K562 (cell line): ENCODE results near the gene EPPIN. TPM values are rescaled to one million over a fixed set of nuclear protein-coding genes. Genes with fewer than 3 reads are reported as not detected.

ENCODE experiments used
- ATAC-seq: fragments of 200-7000 bp; cut with Tn5 transposase; 3 replicates; pipeline ENCODE4 v1.9.1; 2020; ENCODE audit warnings: moderate library complexity
- Bru-seq: library from RNA; stranded (reverse); fragments of 400-500 nt; gene quantifications from one replicate; lab custom pipeline; 2021; lab: Mats Ljungman, UMichigan
- BruChase-seq, 2 experiments: library from RNA; stranded (reverse); fragments of 400-500 nt; gene quantifications; one replicate each; lab custom pipeline; 2021; lab: Mats Ljungman, UMichigan
- BruUV-seq: library from RNA; stranded (reverse); fragments of 400-500 nt; replicated peaks from 2 replicates; lab custom pipeline; 2021; lab: Mats Ljungman, UMichigan
- CTCF ChIA-PET: fragments of 300-600 bp; formaldehyde crosslinking; extraction: SDS; loops from one replicate; lab custom pipeline; 2021; ENCODE audit warnings: low intra/inter-chr PET ratio; lab: Yijun Ruan, JAX
- POLR2A ChIA-PET: fragments of 300-600, 350-650 bp; sonication (Branson Sonifier 250); formaldehyde crosslinking; extraction: SDS; loops from one replicate; lab custom pipeline; 2021; ENCODE audit warnings: antibody characterized with exemption, inconsistent platforms; lab: Yijun Ruan, JAX
- DNase-seq, 4 experiments: peaks; one replicate each; pipeline versions ENCODE4 v3.0.0 to v3.0.0-alpha.2; 2011 to 2018; ENCODE audit warnings: low spot score in 3 of 4, mixed read lengths in 3 of 4; ENCODE audit errors: extremely low read depth in 1 of 4
- FAIRE-seq: peaks from 2 replicates; lab custom pipeline; 2011; peaks lifted over from hg19 to GRCh38; lab: Jason Lieb, UNC
- H2AFZ ChIP-seq: 2 replicates; pipeline ENCODE4 v1.6.0; 2011; ENCODE audit warnings: low read depth, low read length, control low read depth, inconsistent platforms
- H3K27ac ChIP-seq: fragments of 200-600 bp; 3 replicates; pipeline ENCODE4 v1.8.0; 2011; ENCODE audit warnings: low read depth, mild to moderate bottlenecking, control low read depth, inconsistent platforms, low read length, moderate library complexity, mixed read lengths; ENCODE audit errors: extremely low read depth
- H3K27me3 ChIP-seq, 2 experiments: fragments of 300-600 bp in 1 of 2; 2 replicates in 1 of 2; 3 replicates in 1 of 2; pipeline versions ENCODE4 v1.6.0 to v1.8.0; 2011; ENCODE audit warnings: inconsistent platforms in 2 of 2, low read length in 2 of 2, mild to moderate bottlenecking in 1 of 2, mixed read lengths in 1 of 2, moderate library complexity in 1 of 2; ENCODE audit not compliant: control insufficient read depth in 2 of 2, insufficient read depth in 2 of 2
- H3K36me3 ChIP-seq: fragments of 300-600 bp; 3 replicates; pipeline ENCODE4 v1.8.0; 2011; ENCODE audit warnings: mild to moderate bottlenecking, low read length, inconsistent platforms; ENCODE audit not compliant: control insufficient read depth, insufficient read depth
- H3K4me1 ChIP-seq, 2 experiments: fragments of 200-600 bp in 1 of 2; replicated peaks in 1 of 2; 2 replicates in 1 of 2; 3 replicates in 1 of 2; pipeline versions ENCODE4 v1.5.1 to v1.8.0; 2011; ENCODE audit warnings: inconsistent platforms in 2 of 2, low read length in 2 of 2, mild to moderate bottlenecking in 1 of 2, mixed read lengths in 1 of 2, moderate library complexity in 1 of 2; ENCODE audit not compliant: control insufficient read depth in 2 of 2, insufficient read depth in 2 of 2
- H3K4me2 ChIP-seq: 2 replicates; pipeline ENCODE4 v1.6.1; 2011; ENCODE audit warnings: low read length, control low read depth, inconsistent platforms, mixed read lengths; ENCODE audit not compliant: insufficient read depth
- H3K4me3 ChIP-seq: fragments of 200-600 bp; sonication (generic), shearing (Covaris generic); 2 replicates; pipeline ENCODE4 v1.5.1; 2016; ENCODE audit warnings: control low read depth, inconsistent platforms
- H3K79me2 ChIP-seq: fragments of 200-600 bp; 3 replicates; pipeline ENCODE4 v1.8.0; 2011; ENCODE audit warnings: low read length, inconsistent platforms; ENCODE audit not compliant: control insufficient read depth, insufficient read depth
- H3K9ac ChIP-seq, 2 experiments: 2 replicates each; pipeline versions ENCODE4 v1.6.0 to v1.6.1; 2011; ENCODE audit warnings: low read depth in 2 of 2, low read length in 2 of 2, control low read depth in 1 of 2, inconsistent platforms in 1 of 2, mild to moderate bottlenecking in 1 of 2, mixed read lengths in 1 of 2; ENCODE audit not compliant: insufficient read depth in 1 of 2
- H3K9me1 ChIP-seq: one replicate; pipeline ENCODE4 v1.6.0; 2011; ENCODE audit warnings: inconsistent platforms, mild to moderate bottlenecking, low read length, moderate library complexity; ENCODE audit not compliant: control insufficient read depth, insufficient read depth
- H3K9me3 ChIP-seq: replicated peaks from 2 replicates; pipeline ENCODE4 v1.5.1; 2011; ENCODE audit warnings: low read depth, low read length, inconsistent platforms; ENCODE audit not compliant: control insufficient read depth, insufficient read depth
- H4K20me1 ChIP-seq: replicated peaks from 2 replicates; pipeline ENCODE4 v1.6.1; 2011; ENCODE audit warnings: low read length, inconsistent platforms, mixed read lengths; ENCODE audit not compliant: control insufficient read depth, insufficient read depth
- HDAC1 ChIP-seq, 2 experiments: fragments of 450-650 bp; IDR thresholded peaks; 2 replicates each; pipeline ENCODE4 v1.6.1; 2016 to 2017; ENCODE audit warnings: inconsistent platforms in 1 of 2, mild to moderate bottlenecking in 1 of 2, moderate library complexity in 1 of 2
- MBD2 ChIP-seq: sonication (generic); IDR thresholded peaks from 2 replicates; pipeline ENCODE4 v1.6.1; 2016; ENCODE audit warnings: low read depth, borderline replicate concordance
- NFIC ChIP-seq: fragments of 450-650 bp; IDR thresholded peaks from 2 replicates; pipeline ENCODE4 v1.6.1; 2017; ENCODE audit warnings: mild to moderate bottlenecking, inconsistent platforms
- RBFOX2 ChIP-seq: fragments of 200-400 bp; formaldehyde crosslinking; IDR thresholded peaks from 2 replicates; pipeline ENCODE4 v1.6.1; 2017; ENCODE audit warnings: low read depth, mild to moderate bottlenecking, low read length, moderate library complexity
- RBM14 ChIP-seq: fragments of 200-400 bp; formaldehyde crosslinking; IDR thresholded peaks from 2 replicates; pipeline ENCODE4 v1.6.1; 2018; ENCODE audit warnings: low read depth, mild to moderate bottlenecking, low read length, moderate library complexity, borderline replicate concordance; ENCODE audit not compliant: insufficient read depth
- ZNF212 ChIP-seq: fragments of 450-650 bp; formaldehyde crosslinking; IDR thresholded peaks from 2 replicates; pipeline ENCODE4 v1.4.0; 2020; ENCODE audit warnings: mild to moderate bottlenecking
- ZNF324 ChIP-seq: fragments of 250-450 bp; sonication (Bioruptor Pico); IDR thresholded peaks from 2 replicates; pipeline ENCODE4 v1.4.0; 2020; ENCODE audit warnings: mild to moderate bottlenecking
- ZNF445 ChIP-seq: fragments of 250-450 bp; sonication (Bioruptor Pico); IDR thresholded peaks from 2 replicates; pipeline ENCODE4 v1.4.0; 2020; ENCODE audit warnings: low read depth, mild to moderate bottlenecking, moderate library complexity
- ZNF561 ChIP-seq: fragments of 450-650 bp; formaldehyde crosslinking; conservative IDR thresholded peaks from 2 replicates; pipeline ENCODE4 v1.4.0; 2020; ENCODE audit warnings: mild to moderate bottlenecking, moderate library complexity
- WGBS: fragments of 100-300 bp; shearing (Covaris generic); methylation state at CpG from one replicate; pipeline ENCODE4 v1.1.6; 2016; ENCODE audit warnings: low coverage, mixed read lengths; ENCODE audit not compliant: insufficient coverage; ENCODE audit errors: missing lambda C conversion rate; 5-methylcytosine and 5-hydroxymethylcytosine counted together
- in situ Hi-C: fragments of 300-500 bp; cut with MboI; formaldehyde crosslinking; loops from 4 replicates; pipeline ENCODE4 v1.15.0; 2018; ENCODE audit warnings: inconsistent platforms, mixed read lengths
- intact Hi-C: fragments of 100-400 bp; cut with micrococcal nuclease; formaldehyde crosslinking; loops from 2 replicates; pipeline ENCODE4 v1.14.2; 2022
- long read RNA-seq, 3 experiments: library from polyadenylated mRNA in 2 of 3; library from RNA in 1 of 3; unstranded in 2 of 3; stranded (forward) in 1 of 3; transcript quantifications; one replicate each; pipeline ENCODE4 v2.0.0, GENCODE V29; 2019 to 2022
- polyA minus RNA-seq, 3 experiments: library from RNA; depleted of rRNA, polyadenylated mRNA; stranded (reverse); fragments of >200 nt; gene quantifications; 2 replicates each; pipeline ENCODE4 v1.2.3, GENCODE V29; 2011
- polyA plus RNA-seq, 8 experiments: library from polyadenylated mRNA; depleted of rRNA in 4 of 8; stranded (reverse) in 5 of 8; unstranded in 3 of 8; fragments of >200 nt; fragmentation: Nextera tagmentation in 2 of 8; fragmentation: Illumina TruSeq in 1 of 8; extraction: Ambion mirVana in 2 of 8; extraction: Trizol in 1 of 8; gene quantifications; 2 replicates each; pipeline versions ENCODE4 v1.2.1 to v1.2.3, GENCODE V29; 2011 to 2014; ENCODE audit warnings: inconsistent platforms in 1 of 8, missing spikeins in 1 of 8
- total RNA-seq, 7 experiments: library from RNA; depleted of rRNA in 6 of 7; stranded (reverse); fragments of >200 nt in 6 of 7; fragmentation: Illumina TruSeq in 2 of 7; extraction: Trizol in 2 of 7; gene quantifications; 2 replicates each; pipeline versions ENCODE4 v1.2.1 to v1.2.3, GENCODE V29; 2011 to 2021; ENCODE audit warnings: low replicate concordance in 1 of 7
- TF ChIP-seq, protein P1 (sequence below): fragments of 450-650 bp; formaldehyde crosslinking; IDR thresholded peaks from 2 replicates; pipeline ENCODE4 v1.4.0; 2022; ENCODE audit warnings: missing genetic modification characterization
- TF ChIP-seq, protein P2 (sequence below): sonication (generic); formaldehyde crosslinking; IDR thresholded peaks from 2 replicates; pipeline ENCODE4 v1.8.1; 2023; ENCODE audit warnings: mild to moderate bottlenecking, missing genetic modification reagents
- TF ChIP-seq, protein P3 (sequence below): fragments of 450-650 bp; IDR thresholded peaks from 2 replicates; pipeline ENCODE4 v1.6.1; 2018; ENCODE audit warnings: mild to moderate bottlenecking, low read depth; ENCODE audit not compliant: partially characterized antibody

EPPIN gene
- total RNA-seq (2011; cell fraction: chromatin; rRNA removed; ENCODE audit: low replicate concordance): not detected in 2 replicates
- total RNA-seq (2011; cell fraction: nucleolus; rRNA removed): not detected in 2 replicates
- total RNA-seq (2011; cell fraction: nucleoplasm; rRNA removed): not detected in 2 replicates
- total RNA-seq (2014; rRNA removed): not detected in 2 replicates
- not detected in 2 replicates for total RNA-seq (2014; rRNA removed; fragmentation: Illumina TruSeq; extraction: Trizol)
- not detected in 2 replicates for total RNA-seq (2015; rRNA removed; fragmentation: Illumina TruSeq; extraction: Trizol)
- not detected in 2 replicates for total RNA-seq (2021)
- not detected in 2 replicates for polyA plus RNA-seq (2011; rRNA removed)
- polyA plus RNA-seq (2011; cell fraction: cytosol; rRNA removed): not detected in 2 replicates
- not detected in 2 replicates for polyA plus RNA-seq (2011; cell fraction: nucleus; rRNA removed)
- not detected in 2 replicates for polyA plus RNA-seq (2012)
- not detected in 2 replicates for polyA plus RNA-seq (2014; fragmentation: Illumina TruSeq; extraction: Trizol)
- not detected for polyA plus RNA-seq (2014; fragmentation: Nextera tagmentation; extraction: Ambion mirVana)
- not detected in 2 replicates for polyA plus RNA-seq (2014; rRNA removed)
- not detected in 2 replicates for polyA minus RNA-seq (2011; rRNA and poly(A)+ RNA removed)
- not detected in 2 replicates for polyA minus RNA-seq (2011; cell fraction: cytosol; rRNA and poly(A)+ RNA removed)
- polyA minus RNA-seq (2011; cell fraction: nucleus; rRNA and poly(A)+ RNA removed): not detected in 2 replicates
- not detected for Bru-seq, nascent RNA
- BruChase-seq, experiment 1, labeled RNA remaining after a 2-hour chase: not detected
- not detected for BruChase-seq, experiment 2, labeled RNA remaining after a 6-hour chase
- long read RNA-seq, experiment 1: 0 reads
- long read RNA-seq, experiment 2: 0 reads
- long read RNA-seq, experiment 3: 0 reads

DNA sequence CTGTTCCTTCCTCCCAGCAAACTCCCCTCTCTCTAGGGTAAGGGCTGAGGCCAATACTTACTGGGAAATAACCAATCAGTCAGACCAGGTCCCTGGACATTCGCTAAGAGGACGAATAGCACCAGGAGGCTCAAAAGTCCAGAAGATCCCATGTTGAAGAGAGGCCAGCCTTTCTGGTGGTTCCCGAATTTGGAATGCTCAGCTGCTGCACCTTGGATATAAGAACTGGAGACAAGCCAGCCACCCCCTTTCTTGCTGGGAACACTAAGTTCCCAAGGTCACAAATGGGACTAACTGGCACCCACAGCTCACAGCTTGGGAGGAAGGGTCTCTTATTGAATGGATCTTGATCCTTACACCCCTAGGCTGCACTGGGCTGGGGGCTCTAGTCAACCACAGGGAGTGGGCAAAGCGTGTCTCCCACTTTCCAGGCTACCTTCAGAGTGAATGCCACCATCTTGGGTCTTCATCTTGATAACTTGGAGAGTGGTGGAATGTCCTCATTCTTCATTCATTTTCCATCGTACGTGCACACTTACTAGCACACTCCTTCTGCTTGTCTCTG, at the start of gene EPPIN:
Gene EPPIN (minus strand): TSS at position 196 of the 565 bp plus-strand sequence. CDS start 44 bp downstream, at position 152.
- Histone ChIP-seq H3K27ac (no peak within 1 kb of the TSS), H3K79me2 (no peaks in the 10 kb centered on the region), H4K20me1 (no peaks in the 10 kb centered on the region), H3K4me2 (no peak within 1 kb of the TSS), H3K36me3 (no peaks in the 10 kb centered on the region), H3K4me3 (no peak within 1 kb of the TSS), H2AFZ (no peak within 1 kb of the TSS), H3K4me1 (no peaks in the 10 kb centered on the region), H3K9ac (no peak within 1 kb of the TSS), H3K27me3 (peaks cover 0 to 7% of the 10 kb centered on the region in 2 experiments; a peak in 2 of 5 replicates), H3K9me1 (no peaks in the 10 kb centered on the region), H3K9me3 (no peaks in the 10 kb centered on the region)
- no peak for FAIRE-seq
- 1% methylated on average over 6 of the region's 6 CpGs for WGBS
- no peak for ATAC-seq
- in situ Hi-C loops (no loop called here), intact Hi-C loops (loop anchor here (10.0 kb wide), 1 partner anchor 232 kb away; no protein-coding TSS in a partner anchor)
- CTCF ChIA-PET: interaction anchor here (2.7 kb wide), 1 partner anchor 225 kb away, joined by 24 read pairs; no protein-coding TSS in a partner anchor
- DNase-seq: no peak
- no TSS peak for BruUV-seq
- TF ChIP-seq ZNF445 (CRISPR knock-in tag) (no peak), HDAC1 (IDR thresholded peaks at IDR 0.05) (no peak), RBM14 (no peak), ZNF324 (no peak), MBD2 (no peak), RBFOX2 (no peak), NFIC (no peak), ZNF561 (no peak), ZNF212 (CRISPR knock-in tag) (no peak)
- TF ChIP-seq, protein P1, sequence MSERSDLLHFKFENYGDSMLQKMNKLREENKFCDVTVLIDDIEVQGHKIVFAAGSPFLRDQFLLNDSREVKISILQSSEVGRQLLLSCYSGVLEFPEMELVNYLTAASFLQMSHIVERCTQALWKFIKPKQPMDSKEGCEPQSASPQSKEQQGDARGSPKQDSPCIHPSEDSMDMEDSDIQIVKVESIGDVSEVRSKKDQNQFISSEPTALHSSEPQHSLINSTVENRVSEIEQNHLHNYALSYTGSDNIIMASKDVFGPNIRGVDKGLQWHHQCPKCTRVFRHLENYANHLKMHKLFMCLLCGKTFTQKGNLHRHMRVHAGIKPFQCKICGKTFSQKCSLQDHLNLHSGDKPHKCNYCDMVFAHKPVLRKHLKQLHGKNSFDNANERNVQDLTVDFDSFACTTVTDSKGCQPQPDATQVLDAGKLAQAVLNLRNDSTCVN (CRISPR knock-in tag): no peak
- TF ChIP-seq, protein P2, sequence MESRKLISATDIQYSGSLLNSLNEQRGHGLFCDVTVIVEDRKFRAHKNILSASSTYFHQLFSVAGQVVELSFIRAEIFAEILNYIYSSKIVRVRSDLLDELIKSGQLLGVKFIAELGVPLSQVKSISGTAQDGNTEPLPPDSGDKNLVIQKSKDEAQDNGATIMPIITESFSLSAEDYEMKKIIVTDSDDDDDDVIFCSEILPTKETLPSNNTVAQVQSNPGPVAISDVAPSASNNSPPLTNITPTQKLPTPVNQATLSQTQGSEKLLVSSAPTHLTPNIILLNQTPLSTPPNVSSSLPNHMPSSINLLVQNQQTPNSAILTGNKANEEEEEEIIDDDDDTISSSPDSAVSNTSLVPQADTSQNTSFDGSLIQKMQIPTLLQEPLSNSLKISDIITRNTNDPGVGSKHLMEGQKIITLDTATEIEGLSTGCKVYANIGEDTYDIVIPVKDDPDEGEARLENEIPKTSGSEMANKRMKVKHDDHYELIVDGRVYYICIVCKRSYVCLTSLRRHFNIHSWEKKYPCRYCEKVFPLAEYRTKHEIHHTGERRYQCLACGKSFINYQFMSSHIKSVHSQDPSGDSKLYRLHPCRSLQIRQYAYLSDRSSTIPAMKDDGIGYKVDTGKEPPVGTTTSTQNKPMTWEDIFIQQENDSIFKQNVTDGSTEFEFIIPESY (CRISPR knock-in tag): no peak
- TF ChIP-seq, protein P3, sequence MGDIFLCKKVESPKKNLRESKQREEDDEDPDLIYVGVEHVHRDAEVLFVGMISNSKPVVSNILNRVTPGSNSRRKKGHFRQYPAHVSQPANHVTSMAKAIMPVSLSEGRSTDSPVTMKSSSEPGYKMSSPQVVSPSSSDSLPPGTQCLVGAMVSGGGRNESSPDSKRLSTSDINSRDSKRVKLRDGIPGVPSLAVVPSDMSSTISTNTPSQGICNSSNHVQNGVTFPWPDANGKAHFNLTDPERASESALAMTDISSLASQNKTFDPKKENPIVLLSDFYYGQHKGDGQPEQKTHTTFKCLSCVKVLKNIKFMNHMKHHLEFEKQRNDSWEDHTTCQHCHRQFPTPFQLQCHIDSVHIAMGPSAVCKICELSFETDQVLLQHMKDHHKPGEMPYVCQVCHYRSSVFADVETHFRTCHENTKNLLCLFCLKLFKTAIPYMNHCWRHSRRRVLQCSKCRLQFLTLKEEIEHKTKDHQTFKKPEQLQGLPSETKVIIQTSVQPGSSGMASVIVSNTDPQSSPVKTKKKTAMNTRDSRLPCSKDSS: no peak
- POLR2A ChIA-PET: no interaction called here
